ENCODE results near the gene NUP93.

Gene NUP93

DNA sequence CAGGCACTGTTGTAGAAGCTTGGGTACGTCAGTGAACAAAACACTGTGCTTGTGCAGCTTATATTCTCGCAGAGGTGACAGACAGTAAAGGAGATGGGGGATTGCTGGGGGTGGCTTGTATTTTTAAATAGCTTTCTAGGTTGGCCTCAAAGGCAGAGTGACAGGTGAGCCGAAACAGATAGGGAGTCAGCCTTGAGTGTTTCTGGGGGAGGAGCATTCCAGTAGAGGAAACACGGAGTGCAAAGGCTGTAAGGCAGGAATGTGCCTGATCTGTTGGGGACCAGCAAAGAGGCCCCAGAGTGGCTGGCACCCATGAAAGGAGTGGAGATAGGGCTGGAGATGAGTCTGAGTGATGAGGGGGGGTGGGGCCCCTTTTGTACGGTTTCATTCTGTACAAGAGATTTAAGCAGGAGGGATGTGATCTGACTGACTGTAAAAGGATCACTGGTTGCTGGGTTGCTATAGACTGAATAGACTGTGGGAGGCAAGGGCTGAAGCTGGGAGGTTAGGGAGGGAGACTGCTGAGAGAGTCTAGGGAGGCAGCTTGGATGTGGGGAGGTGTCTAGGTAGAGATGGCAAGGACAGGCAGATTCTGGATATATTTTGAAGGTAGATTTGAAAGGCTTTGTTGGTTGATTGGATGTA is 15.2 kb downstream of the NUP93 start:
- no peak for DNase-seq

DNA sequence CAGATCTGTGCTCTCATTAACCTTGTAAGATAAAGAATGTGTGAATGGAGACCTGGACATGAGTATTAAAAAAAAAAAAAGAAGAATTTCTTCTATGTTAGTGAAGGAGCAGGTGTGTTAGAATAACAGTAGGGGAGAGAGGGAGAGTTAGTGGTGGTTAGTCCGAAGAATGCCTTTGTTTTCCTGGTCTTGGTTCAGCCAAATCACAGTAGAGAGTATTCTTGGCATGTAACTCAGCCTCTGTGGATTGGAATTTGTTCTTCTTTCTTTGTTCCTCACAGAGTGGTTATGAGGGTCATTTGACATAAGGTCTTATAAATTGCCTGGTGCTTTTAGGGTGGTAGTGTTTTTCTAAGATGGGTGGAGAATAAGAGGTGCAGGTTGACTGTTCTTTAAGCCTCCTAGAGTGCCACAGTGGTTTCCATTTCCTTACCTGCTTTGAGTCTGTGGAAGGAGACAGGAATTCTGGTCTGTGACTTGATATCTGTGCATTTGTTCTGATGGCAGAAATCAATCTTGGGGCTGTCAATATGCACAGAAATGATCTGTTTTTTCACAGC is 17.6 kb downstream of the NUP93 start:
- no peak for DNase-seq

- DNase-seq = no peak
These were observed 18.3 kb downstream of the NUP93 start for GRCh38 chr16:56748191-56748590.

GRCh38 chr16:56748826-56749225 is 18.9 kb downstream of the NUP93 start:
- no peak for DNase-seq

DNA sequence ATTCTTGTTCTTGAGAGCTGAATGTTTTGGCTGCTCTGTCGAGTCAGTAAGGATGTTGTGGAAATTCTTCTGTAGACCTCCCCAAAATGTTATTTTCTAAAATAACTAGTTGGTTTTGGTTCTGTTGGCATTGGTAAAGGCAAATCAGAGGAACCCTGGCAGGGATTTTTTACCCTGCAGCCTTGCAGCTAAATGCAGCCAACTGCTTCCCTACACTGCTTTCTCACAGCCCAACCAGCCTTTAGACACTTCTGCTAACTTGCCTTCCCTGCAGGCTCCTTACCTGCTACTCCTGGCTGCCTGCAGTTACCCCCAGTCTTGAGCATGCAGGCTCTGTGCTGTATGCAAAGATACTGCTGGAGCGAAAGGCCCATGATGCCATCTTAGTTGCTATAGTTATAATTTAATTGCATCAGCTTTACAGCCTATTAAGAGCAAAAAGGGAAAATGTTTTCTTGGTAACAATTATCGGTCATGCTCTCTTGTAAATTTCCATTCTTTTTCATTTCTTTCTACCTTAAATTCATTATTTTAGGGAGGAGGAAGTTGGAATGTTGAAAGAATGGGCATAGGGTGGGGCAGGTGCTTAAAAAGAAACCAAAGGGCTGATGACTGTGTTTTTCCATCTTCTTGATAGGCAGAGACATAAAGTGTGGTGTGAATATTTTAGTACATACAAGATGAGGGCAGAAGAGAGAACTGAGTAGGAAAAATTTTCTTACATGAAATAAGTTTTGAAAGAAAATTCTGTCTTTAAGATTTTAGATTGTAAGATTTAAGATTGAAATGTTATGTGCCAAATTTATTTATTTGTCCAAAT is 20.0 kb downstream of the NUP93 start:
- DNase-seq = no peak

DNA sequence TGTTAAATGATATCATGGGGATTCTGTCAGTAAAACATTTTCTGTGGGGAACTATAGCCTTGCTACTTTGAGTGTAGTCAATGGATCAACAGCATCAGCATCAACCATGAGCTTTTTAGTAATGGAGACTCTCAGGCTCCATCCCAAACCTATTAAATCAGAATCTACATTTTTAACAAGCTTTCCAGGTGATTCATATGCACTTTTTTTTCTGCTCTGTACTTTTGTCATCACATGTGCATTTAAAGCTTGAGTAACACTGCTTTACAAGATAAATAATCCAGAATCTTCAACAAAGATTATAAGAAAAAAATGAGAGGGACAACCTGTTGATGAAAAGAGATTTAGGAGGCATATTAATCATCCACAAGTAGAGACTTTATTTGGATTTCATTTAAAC is 23.5 kb downstream of the NUP93 start:
- no peak for DNase-seq

DNA sequence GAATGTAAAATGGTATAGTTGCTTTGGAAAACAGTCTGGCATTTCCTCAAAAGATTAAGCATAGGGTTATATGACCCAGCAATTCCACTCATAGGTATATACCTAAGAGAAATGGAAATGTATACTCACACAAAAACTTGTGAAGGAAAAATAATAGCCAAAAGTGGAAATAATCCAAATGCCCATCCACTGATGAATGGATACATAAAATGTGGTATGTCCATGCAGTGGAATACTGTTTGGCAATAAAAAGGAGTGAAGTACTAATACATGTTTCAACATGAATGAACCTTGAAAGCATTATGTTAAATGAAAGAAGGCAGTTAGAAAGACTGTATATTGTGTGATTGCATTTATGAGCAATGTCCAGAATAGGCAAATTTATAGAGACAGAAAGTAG is 25.1 kb downstream of the NUP93 start:
- DNase-seq = no peak

- DNase-seq = no peak
These were observed 28.5 kb downstream of the NUP93 start for GRCh38 chr16:56758432-56758831.

GRCh38 chr16:56758930-56759329 is 29.0 kb downstream of the NUP93 start:
- DNase-seq = no peak

DNA sequence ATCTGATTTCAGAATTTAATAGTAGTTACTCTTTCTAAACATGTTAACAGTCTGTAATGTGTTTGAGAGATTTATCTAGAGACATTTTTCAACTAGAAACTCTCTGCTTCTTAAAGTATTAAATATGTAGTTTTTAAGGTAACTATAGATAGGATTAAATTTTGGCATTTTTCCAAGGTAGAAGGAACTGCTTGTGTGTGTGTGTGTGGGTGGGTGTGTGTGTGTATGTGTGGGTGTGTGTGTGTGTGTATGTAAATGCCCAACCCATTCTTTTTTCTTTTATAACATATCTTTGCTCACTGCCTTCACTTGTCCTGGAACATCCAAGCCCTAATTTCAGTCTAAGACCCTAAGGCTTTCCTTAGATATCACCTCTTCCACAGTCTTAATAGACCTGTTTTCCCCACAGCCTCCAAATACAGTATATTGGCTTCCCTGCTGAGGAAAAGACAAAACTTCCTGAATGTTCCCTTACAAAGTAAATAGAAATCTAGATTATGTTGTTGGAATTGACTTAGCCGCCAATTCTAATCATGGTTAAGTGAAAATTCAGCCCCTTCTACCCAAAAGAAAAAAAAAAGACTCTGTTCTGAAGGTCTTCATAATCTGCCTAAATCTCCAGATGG is 33.5 kb downstream of the NUP93 start:
- no peak for DNase-seq

DNA sequence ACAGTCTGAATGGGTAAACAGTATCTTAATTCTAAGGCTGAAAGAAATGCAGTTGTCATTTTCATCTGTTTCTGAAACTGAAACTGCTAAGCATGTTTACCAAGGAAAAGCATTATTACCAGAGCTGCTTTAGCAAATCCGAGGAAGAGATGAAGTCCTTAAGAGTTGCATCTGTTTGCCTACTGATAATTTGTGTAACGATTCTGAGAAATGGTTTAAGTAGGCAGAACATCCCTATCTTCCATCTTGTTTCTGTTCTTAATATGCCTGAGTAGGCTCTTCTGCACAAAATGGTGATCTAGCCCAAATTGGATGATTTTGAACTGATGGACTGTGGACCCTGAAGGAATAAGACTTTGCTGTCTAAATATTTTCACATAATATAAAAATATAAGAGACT is 34.9 kb downstream of the NUP93 start:
- no peak for DNase-seq

DNA sequence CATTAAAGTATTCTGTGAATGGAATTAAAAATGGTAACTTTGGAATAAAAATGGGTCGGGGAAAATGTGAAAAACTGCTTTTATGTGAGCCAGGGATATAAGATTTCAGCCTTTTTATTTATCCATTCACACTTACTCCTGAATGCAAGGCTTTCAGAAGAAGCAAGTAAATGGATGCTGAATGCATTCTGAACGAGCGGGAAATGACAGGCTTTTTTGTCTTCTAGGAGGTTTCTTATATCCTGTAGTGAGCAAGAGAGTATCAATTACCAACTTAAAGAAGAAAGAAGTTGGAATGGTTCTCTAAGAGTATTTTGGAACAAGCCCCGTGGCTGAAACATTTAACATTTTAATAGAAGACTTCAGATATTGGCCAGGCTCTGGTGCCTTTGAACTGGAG is 36.0 kb downstream of the NUP93 start:
- no peak for DNase-seq

GRCh38 chr16:56767024-56767423 is 37.1 kb downstream of the NUP93 start:
- no peak for DNase-seq

DNA sequence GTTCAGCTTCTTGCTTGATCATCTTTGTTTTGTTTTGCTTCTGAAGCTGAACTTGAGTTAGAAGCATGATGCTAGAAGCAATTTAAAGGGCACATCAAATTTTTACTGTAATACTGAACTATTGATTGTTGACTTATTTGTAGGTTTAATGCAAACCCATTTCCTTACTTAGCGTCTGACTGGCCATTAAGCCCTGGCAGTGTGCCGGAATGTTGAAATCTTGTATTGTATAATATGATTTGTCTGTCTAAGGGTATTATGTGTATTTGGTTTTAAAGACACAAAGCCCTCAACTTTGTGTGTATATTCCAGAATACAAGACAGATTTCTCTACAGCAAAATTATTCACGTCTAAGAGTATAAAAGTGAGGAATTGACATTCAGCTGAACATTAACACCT is 39.7 kb downstream of the NUP93 start:
- DNase-seq = no peak

GRCh38 chr16:56771558-56772279 is 41.8 kb downstream of the NUP93 start:
- no peak for DNase-seq

GRCh38 chr16:56773532-56773931 is 43.6 kb downstream of the NUP93 start:
- no peak for DNase-seq

- DNase-seq = no peak
These were observed 44.2 kb downstream of the NUP93 start for GRCh38 chr16:56774016-56774680.

DNA sequence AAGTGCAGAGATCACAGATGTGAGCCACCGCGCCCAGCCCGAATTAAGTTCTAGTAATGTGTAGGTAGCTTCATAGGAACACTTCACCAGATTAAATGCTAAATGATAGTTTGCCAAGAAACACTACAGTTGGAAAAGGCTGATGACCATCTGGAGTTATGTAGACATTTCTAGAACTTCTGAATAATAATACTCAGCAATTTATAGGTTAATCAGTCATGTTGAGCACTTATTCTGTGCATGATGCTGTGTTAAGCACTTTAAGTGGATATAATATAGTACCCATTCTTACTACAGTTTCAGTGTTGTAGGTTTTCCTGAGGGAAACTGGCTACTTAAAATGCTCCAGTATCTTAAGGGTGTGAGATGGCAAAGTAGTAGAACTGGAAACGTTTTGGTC is 45.2 kb downstream of the NUP93 start:
- no peak for DNase-seq

DNA sequence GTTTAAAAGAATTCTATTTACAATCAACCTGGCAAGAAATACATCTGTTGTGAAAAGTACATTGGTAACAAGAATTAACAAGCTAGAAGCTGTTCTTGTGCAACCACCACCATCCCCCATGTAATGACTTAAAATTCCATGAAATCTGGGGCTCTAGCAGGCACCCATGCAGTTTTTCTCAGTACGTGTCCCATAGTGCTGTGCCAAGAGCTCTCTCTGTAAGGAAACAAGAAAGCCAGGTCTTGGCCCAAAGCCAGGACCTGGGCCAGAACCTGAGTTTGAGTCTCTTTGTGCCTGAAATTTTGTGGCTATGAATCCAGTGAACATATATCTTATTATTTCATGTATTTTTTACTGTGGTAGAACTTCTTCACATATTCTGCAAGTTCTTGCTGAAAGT is 46.6 kb downstream of the NUP93 start:
- no peak for DNase-seq

- DNase-seq = no peak
These were observed 47.1 kb downstream of the NUP93 start for GRCh38 chr16:56777001-56777400.

GRCh38 chr16:56777482-56777881 is 47.6 kb downstream of the NUP93 start:
- DNase-seq = no peak

- DNase-seq = no peak
These were observed 50.0 kb downstream of the NUP93 start for GRCh38 chr16:56779906-56780305.

DNA sequence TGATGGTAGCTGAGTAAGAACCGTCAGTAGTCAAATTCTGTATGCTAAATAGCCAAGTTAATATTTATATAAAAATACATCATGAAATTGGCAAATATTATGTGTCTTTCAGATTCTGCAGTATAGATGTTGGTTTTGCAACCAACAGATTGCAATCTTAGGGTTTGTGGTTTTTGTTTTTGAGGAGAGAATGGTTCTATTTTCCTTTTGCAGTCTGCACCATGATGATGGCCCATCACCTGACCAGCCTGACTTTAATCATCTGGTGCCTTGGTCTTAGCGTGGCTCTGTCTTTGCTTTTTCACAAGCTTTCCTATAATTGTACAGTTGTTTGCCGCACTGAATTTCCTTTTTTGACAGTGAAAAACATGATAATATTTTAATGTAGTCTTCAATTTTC is 50.7 kb downstream of the NUP93 start:
- no peak for DNase-seq

Measured in activated CD4-positive, alpha-beta T cell treated with anti-CD3 and anti-CD28 coated beads, Interleukin-2, amount 50 U/mL, for 1 hour (primary cell).